Jurkat, Clone E6-1 (cell line): ENCODE measurements around the gene PLPPR5.

ENCODE experiments used
- DNase-seq: peaks from one replicate; pipeline ENCODE4 v3.0.0-alpha.2; 2011; ENCODE audit warnings: low read depth, low spot score
- H3K4me3 ChIP-seq: 2 replicates; pipeline ENCODE4 v1.5.1; 2011; ENCODE audit warnings: mild to moderate bottlenecking, low read length, control low read depth, moderate library complexity

Gene PLPPR5

GRCh38 chr1:98975810-98976209 is 28.9 kb downstream of the PLPPR5 start:
- no peak overlapping the region for H3K4me3 ChIP-seq
- DNase-seq: no peak

- H3K4me3 ChIP-seq: no peak overlapping the region
- no peak for DNase-seq
Observed at GRCh38 chr1:98975113-98975512, 29.5 kb downstream of the PLPPR5 start.

GRCh38 chr1:98969798-98970490 is 34.7 kb downstream of the PLPPR5 start:
- DNase-seq: no peak
- H3K4me3 ChIP-seq: no peak overlapping the region

GRCh38 chr1:98967122-98967521 is 37.5 kb downstream of the PLPPR5 start:
- DNase-seq: no peak
- no peak overlapping the region for H3K4me3 ChIP-seq

GRCh38 chr1:98965394-98965793 is 39.3 kb downstream of the PLPPR5 start:
- DNase-seq: no peak
- H3K4me3 ChIP-seq: no peak overlapping the region

GRCh38 chr1:98964198-98964597 is 40.5 kb downstream of the PLPPR5 start:
- no peak overlapping the region for H3K4me3 ChIP-seq
- DNase-seq: no peak

- DNase-seq: no peak
- no peak overlapping the region for H3K4me3 ChIP-seq
Observed at GRCh38 chr1:98963064-98963758, 41.5 kb downstream of the PLPPR5 start.

- DNase-seq: no peak
Observed at GRCh38 chr1:98962156-98962555, 42.5 kb downstream of the PLPPR5 start.

GRCh38 chr1:98949621-98950020 is 55.0 kb downstream of the PLPPR5 start:
- no peak for DNase-seq
- H3K4me3 ChIP-seq: no peak overlapping the region

More at GRCh38 chr1:98962156-98962555, 42.5 kb downstream of the PLPPR5 start:
- H3K4me3 ChIP-seq: no peak overlapping the region

- no peak overlapping the region for H3K4me3 ChIP-seq
- DNase-seq: no peak
Observed at GRCh38 chr1:98949166-98949565, 55.5 kb downstream of the PLPPR5 start.

GRCh38 chr1:98947071-98947470 is 57.6 kb downstream of the PLPPR5 start:
- no peak for DNase-seq
- H3K4me3 ChIP-seq: no peak overlapping the region

GRCh38 chr1:98940722-98941079 is 64.0 kb downstream of the PLPPR5 start:
- DNase-seq: no peak
- H3K4me3 ChIP-seq: no peak overlapping the region

- no peak for DNase-seq
- H3K4me3 ChIP-seq: no peak overlapping the region
Observed at GRCh38 chr1:98940069-98940721, 64.5 kb downstream of the PLPPR5 start.

- no peak overlapping the region for H3K4me3 ChIP-seq
- no peak for DNase-seq
Observed at GRCh38 chr1:98939471-98939870, 65.2 kb downstream of the PLPPR5 start.

- DNase-seq: no peak
- H3K4me3 ChIP-seq: no peak overlapping the region
Observed at GRCh38 chr1:98937347-98937746, 67.3 kb downstream of the PLPPR5 start.

- no peak overlapping the region for H3K4me3 ChIP-seq
- DNase-seq: no peak
Observed at GRCh38 chr1:98932184-98932583, 72.5 kb downstream of the PLPPR5 start.

- DNase-seq: no peak
- H3K4me3 ChIP-seq: no peak overlapping the region
Observed at GRCh38 chr1:98931128-98931835, 73.4 kb downstream of the PLPPR5 start.

GRCh38 chr1:98929437-98929836 is 75.2 kb downstream of the PLPPR5 start:
- H3K4me3 ChIP-seq: no peak overlapping the region
- DNase-seq: no peak

GRCh38 chr1:98926597-98926996 is 78.1 kb downstream of the PLPPR5 start:
- no peak overlapping the region for H3K4me3 ChIP-seq
- DNase-seq: no peak

GRCh38 chr1:98924977-98925376 is 79.7 kb downstream of the PLPPR5 start:
- H3K4me3 ChIP-seq: no peak overlapping the region
- DNase-seq: no peak
